ENCODE data around the gene ACMSD. TPM values are rescaled to one million over a fixed set of nuclear protein-coding genes. Genes with fewer than 3 reads are reported as not detected.

Gene ACMSD
- total and polyA plus RNA-seq, 2 of the 4 experiments (the other 2 are of a cell fraction), result not detected

GRCh38 chr2:134927195-134927594 lies 88.8 kb downstream of the ACMSD start:
- Histone ChIP-seq H3K9me1 (ENCODE audit: insufficient read depth, low read length) (no peaks in the 10 kb centered on the region; the same call in 1 of the 2 replicates), H3K18ac (ENCODE audit: low read depth, low read length) (no peak overlapping the region), H2AK9ac (replicated peaks; ENCODE audit: low read depth, low read length, poor library complexity) (no peak overlapping the region), H3K4me1 (ENCODE audit: control insufficient read depth, insufficient read depth, low read length) (peaks cover 3% of the 10 kb centered on the region), H3K4ac (ENCODE audit: low read depth, low read length) (no peak overlapping the region), H4K5ac (ENCODE audit: low read depth, low read length) (no peak overlapping the region), H2AFZ (replicated peaks; ENCODE audit: low read length, poor library complexity) (no peak overlapping the region), H3K4me3 (ENCODE audit: insufficient read depth, low read depth, low read length) (no peak overlapping the region), H4K8ac (ENCODE audit: low read depth in 2 of 2, low read length in 2 of 2) (no peak overlapping the region), H3K4me2 (ENCODE audit: low read depth, low read length) (no peak overlapping the region), H2BK20ac (ENCODE audit: low read depth, low read length) (no peak overlapping the region), H2BK15ac (ENCODE audit: low read depth, low read length) (no peak overlapping the region), H3K27me3 (ENCODE audit: control insufficient read depth, insufficient read depth, low read length) (no peaks in the 10 kb centered on the region), H3K36me3 (ENCODE audit: control insufficient read depth, insufficient read depth, low read length) (peaks cover 6% of the 10 kb centered on the region; the same call in 1 of the 2 replicates), H3K9ac (ENCODE audit: low read depth, low read length) (no peak overlapping the region), H2BK120ac (ENCODE audit: low read depth, low read length) (no peak overlapping the region), H3K23ac (ENCODE audit: low read depth, low read length) (no peak overlapping the region), H4K91ac (ENCODE audit: insufficient read depth, low read depth, low read length) (no peak overlapping the region), H3K27ac (ENCODE audit: insufficient read depth, low read length) (no peak overlapping the region), H3K56ac (ENCODE audit: extremely low read depth, insufficient read depth, low read length) (no peak overlapping the region), H3K9me3 (ENCODE audit: control insufficient read depth, insufficient read depth, low read length) (no peaks in the 10 kb centered on the region), H4K20me1 (ENCODE audit: insufficient read depth, low read length) (peaks cover 88% of the 10 kb centered on the region), H3K79me1 (ENCODE audit: low read depth in 1 of 2, low read length in 2 of 2) (peaks cover 2 to 18% of the 10 kb centered on the region in 2 experiments; a peak in 3 of 4 replicates), H2AK5ac (ENCODE audit: low read depth, low read length) (no peak overlapping the region), H3K14ac (replicated peaks; ENCODE audit: low read depth, low read length) (no peak overlapping the region), H2BK5ac (ENCODE audit: low read depth, low read length, poor library complexity, severe bottlenecking) (no peak overlapping the region)
- BruUV-seq (replicated peaks), result no TSS peak
- dilution Hi-C loops (cut with HindIII; ENCODE audit: low sequenced_read_pairs, unreplicated experiment) (no loop called here), intact Hi-C loops (cut with micrococcal nuclease) (no loop called here), in situ Hi-C loops (cut with MboI; ENCODE audit: low sequenced_read_pairs) (no loop called here)
- no peak for TF ChIP-seq USF2 (IDR thresholded peaks at IDR 0.05; ENCODE audit: low read depth, low read length)
- TF ChIP-seq FOS (IDR thresholded peaks at IDR 0.05; ENCODE audit: low read depth, low read length), result no peak
- TF ChIP-seq MAFK (IDR thresholded peaks at IDR 0.05; ENCODE audit: low read depth, low read length), result peak; percentile 41; the same call in 1 of the 2 replicates
- peak; percentile 76 for TF ChIP-seq CEBPB (IDR thresholded peaks at IDR 0.05; ENCODE audit: low read depth, low read length)
- no peak for TF ChIP-seq RCOR1 (IDR thresholded peaks at IDR 0.05; ENCODE audit: insufficient replicate concordance, low read length)
- no peak for TF ChIP-seq ELK1 (IDR thresholded peaks at IDR 0.05; ENCODE audit: borderline replicate concordance, low read depth, low read length)
- peak; percentile 82 for TF ChIP-seq NFE2L2 (IDR thresholded peaks at IDR 0.05; ENCODE audit: low read depth, low read length)
- ATAC-seq (ENCODE audit: low read depth) (peak; percentile 78), DNase-seq (peak; percentile 69)
- POLR2A ChIA-PET (ENCODE audit: unreplicated experiment), result no interaction called here
- no CpG with 5 or more reads among the region's 3 CpGs for WGBS, 2 experiments (ENCODE audit: extremely low coverage in 2 of 2, insufficient read length in 1 of 2)
- CTCF ChIA-PET, result no interaction called here
